PC-3 (cell line): ENCODE data around the gene SLC10A7.

Experiments used
- EZH2 ChIP-seq: fragments of 300-600 bp; sonication (generic); IDR thresholded peaks from one replicate; pipeline ENCODE4 v1.6.1; 2017; ENCODE audit warnings: antibody characterized with exemption, mild to moderate bottlenecking, low read length; ENCODE audit not compliant: unreplicated experiment
- EZH2phosphoT487 ChIP-seq: fragments of 300-600 bp; sonication (generic); IDR thresholded peaks from 2 replicates; pipeline ENCODE4 v1.6.1; 2018; ENCODE audit warnings: mild to moderate bottlenecking, antibody characterized with exemption, low read length, borderline replicate concordance
- TF ChIP-seq, protein P1 (sequence below): fragments of 300-600 bp; sonication (generic); conservative IDR thresholded peaks from 2 replicates; pipeline ENCODE4 v1.5.1; 2017; ENCODE audit warnings: antibody characterized with exemption, low read depth, mild to moderate bottlenecking, low read length

DNA sequence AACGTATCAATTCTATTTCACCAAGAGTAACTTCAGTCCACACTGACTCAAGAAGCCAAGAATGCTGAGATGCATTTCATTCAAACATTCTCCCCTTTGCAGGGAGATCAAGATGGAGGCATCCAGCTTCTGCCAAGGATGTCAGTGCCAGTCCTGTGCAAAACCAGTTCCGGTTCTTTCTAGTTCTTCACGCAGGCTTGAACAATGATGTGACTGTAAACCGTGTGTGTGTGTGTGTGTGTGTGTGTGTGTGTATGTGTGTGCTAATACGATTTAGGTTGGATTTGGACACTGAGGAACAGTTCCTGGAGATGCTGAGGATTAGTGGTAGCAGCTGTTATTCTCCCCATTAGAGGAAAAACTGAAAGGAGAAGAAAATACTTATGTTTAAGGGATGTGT is 307.5 kb downstream of the SLC10A7 start, which contains the start of gene REELD1:
- TF ChIP-seq, protein P1, sequence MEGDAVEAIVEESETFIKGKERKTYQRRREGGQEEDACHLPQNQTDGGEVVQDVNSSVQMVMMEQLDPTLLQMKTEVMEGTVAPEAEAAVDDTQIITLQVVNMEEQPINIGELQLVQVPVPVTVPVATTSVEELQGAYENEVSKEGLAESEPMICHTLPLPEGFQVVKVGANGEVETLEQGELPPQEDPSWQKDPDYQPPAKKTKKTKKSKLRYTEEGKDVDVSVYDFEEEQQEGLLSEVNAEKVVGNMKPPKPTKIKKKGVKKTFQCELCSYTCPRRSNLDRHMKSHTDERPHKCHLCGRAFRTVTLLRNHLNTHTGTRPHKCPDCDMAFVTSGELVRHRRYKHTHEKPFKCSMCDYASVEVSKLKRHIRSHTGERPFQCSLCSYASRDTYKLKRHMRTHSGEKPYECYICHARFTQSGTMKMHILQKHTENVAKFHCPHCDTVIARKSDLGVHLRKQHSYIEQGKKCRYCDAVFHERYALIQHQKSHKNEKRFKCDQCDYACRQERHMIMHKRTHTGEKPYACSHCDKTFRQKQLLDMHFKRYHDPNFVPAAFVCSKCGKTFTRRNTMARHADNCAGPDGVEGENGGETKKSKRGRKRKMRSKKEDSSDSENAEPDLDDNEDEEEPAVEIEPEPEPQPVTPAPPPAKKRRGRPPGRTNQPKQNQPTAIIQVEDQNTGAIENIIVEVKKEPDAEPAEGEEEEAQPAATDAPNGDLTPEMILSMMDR = no peak
- no peak for TF ChIP-seq EZH2
- no peak for TF ChIP-seq EZH2phosphoT487
